SK-N-SH (cell line): Measurements from ENCODE around the gene INPP5E. TPM values are rescaled to one million over a fixed set of nuclear protein-coding genes. Genes with fewer than 3 reads are reported as not detected.

Experiments used
- CTCF ChIA-PET: fragments of 300-600, 350-600 bp; formaldehyde crosslinking; extraction: SDS; loops from one replicate; lab custom pipeline; 2021; lab: Yijun Ruan, JAX
- POLR2A ChIA-PET: fragments of 350-600 bp; sonication (Branson Sonifier 250); formaldehyde crosslinking; extraction: SDS; loops from one replicate; lab custom pipeline; 2020; ENCODE audit warnings: antibody characterized with exemption, inconsistent platforms; lab: Yijun Ruan, JAX
- DNase-seq: peaks from one replicate; pipeline ENCODE4 v3.0.0; 2012
- H2AFZ ChIP-seq: fragments of 200-600 bp; sonication (generic); 2 replicates; pipeline ENCODE4 v1.8.1; 2016; ENCODE audit warnings: antibody characterized with exemption, mild to moderate bottlenecking, low read depth
- H3F3A ChIP-seq: fragments of 200-600 bp; sonication (generic); replicated peaks from 2 replicates; pipeline ENCODE3; 2016; ENCODE audit warnings: antibody characterized with exemption, mild to moderate bottlenecking; ENCODE audit not compliant: insufficient read depth
- H3K27ac ChIP-seq, 2 experiments: fragments of 200-500 bp in 1 of 2; fragments of 200-600 bp in 1 of 2; sonication (Bioruptor generic) in 1 of 2; sonication (generic), shearing (Covaris generic) in 1 of 2; 2 replicates each; pipeline versions ENCODE4 v1.5.1 to v1.6.1; 2014 to 2016; ENCODE audit warnings: low read depth in 2 of 2, inconsistent platforms in 1 of 2, low read length in 1 of 2, mild to moderate bottlenecking in 1 of 2, mixed read lengths in 1 of 2
- H3K27me3 ChIP-seq: fragments of 200-600 bp; sonication (generic), shearing (Covaris generic); 2 replicates; pipeline ENCODE4 v1.6.1; 2016; ENCODE audit warnings: mixed run types; ENCODE audit not compliant: insufficient read depth
- H3K36me3 ChIP-seq, 2 experiments: fragments of 200-500 bp in 1 of 2; fragments of 200-600 bp in 1 of 2; sonication (Bioruptor generic) in 1 of 2; sonication (generic) in 1 of 2; replicated peaks in 1 of 2; 2 replicates each; pipeline versions ENCODE3 to v1.5.1; 2014 to 2016; ENCODE audit warnings: low read length in 1 of 2, mild to moderate bottlenecking in 1 of 2; ENCODE audit not compliant: insufficient read depth in 2 of 2, control insufficient read depth in 1 of 2
- H3K4me1 ChIP-seq, 2 experiments: fragments of 200-500 bp in 1 of 2; fragments of 200-600 bp in 1 of 2; sonication (Bioruptor generic) in 1 of 2; sonication (generic), shearing (Covaris generic) in 1 of 2; 2 replicates each; pipeline versions ENCODE4 v1.5.1 to v1.6.1; 2014 to 2016; ENCODE audit warnings: low read depth in 1 of 2, low read length in 1 of 2, mixed run types in 1 of 2; ENCODE audit not compliant: insufficient read depth in 2 of 2, control insufficient read depth in 1 of 2
- H3K4me2 ChIP-seq: fragments of 200-600 bp; sonication (generic), shearing (Covaris generic); 2 replicates; pipeline ENCODE4 v1.6.1; 2017; ENCODE audit warnings: mixed run types
- H3K4me3 ChIP-seq, 2 experiments: fragments of 200-500 bp in 1 of 2; fragments of 200-600 bp in 1 of 2; sonication (Bioruptor generic) in 1 of 2; sonication (generic), shearing (Covaris generic) in 1 of 2; 2 replicates each; pipeline versions ENCODE4 v1.5.1 to v1.8.1; 2014 to 2016; ENCODE audit warnings: low read depth in 2 of 2, inconsistent platforms in 1 of 2, low read length in 1 of 2, mild to moderate bottlenecking in 1 of 2, mixed read lengths in 1 of 2, moderate library complexity in 1 of 2
- H3K79me2 ChIP-seq: fragments of 200-600 bp; sonication (generic); 2 replicates; pipeline ENCODE4 v1.8.1; 2017; ENCODE audit warnings: mild to moderate bottlenecking; ENCODE audit not compliant: insufficient read depth
- H3K9ac ChIP-seq: fragments of 200-600 bp; sonication (generic); 2 replicates; pipeline ENCODE4 v1.6.1; 2017; ENCODE audit warnings: mixed run types
- H3K9me2 ChIP-seq: fragments of 200-600 bp; sonication (generic); 2 replicates; pipeline ENCODE4 v1.6.1; 2017; ENCODE audit warnings: mixed run types
- H3K9me3 ChIP-seq: fragments of 200-600 bp; sonication (generic); 2 replicates; pipeline ENCODE4 v1.6.1; 2017; ENCODE audit warnings: mixed run types, mild to moderate bottlenecking, moderate library complexity
- H4K20me1 ChIP-seq: fragments of 200-600 bp; sonication (generic); 2 replicates; pipeline ENCODE4 v1.6.1; 2017; ENCODE audit warnings: mild to moderate bottlenecking, mixed run types; ENCODE audit not compliant: insufficient read depth
- CTCF ChIP-seq: fragments of 200-600 bp; sonication (generic); IDR thresholded peaks from 2 replicates; pipeline ENCODE4 v1.6.1; 2017; ENCODE audit warnings: antibody characterized with exemption, mild to moderate bottlenecking, moderate library complexity
- FOSL2 ChIP-seq: IDR thresholded peaks from 2 replicates; pipeline ENCODE4 v1.4.0; 2012; ENCODE audit warnings: low read depth, mild to moderate bottlenecking, moderate library complexity, borderline replicate concordance
- FOXM1 ChIP-seq: IDR thresholded peaks from 2 replicates; pipeline ENCODE4 v1.4.0; 2012; ENCODE audit warnings: low read depth, mild to moderate bottlenecking
- GABPA ChIP-seq: IDR thresholded peaks from 2 replicates; pipeline ENCODE4 v1.4.0; 2012; ENCODE audit warnings: low read depth, mild to moderate bottlenecking
- MAX ChIP-seq: IDR thresholded peaks from 2 replicates; pipeline ENCODE4 v1.4.0; 2012; ENCODE audit warnings: low read depth
- MEF2A ChIP-seq: IDR thresholded peaks from 2 replicates; pipeline ENCODE4 v1.4.0; 2012; ENCODE audit warnings: low read depth, borderline replicate concordance
- NFIC ChIP-seq: IDR thresholded peaks from 2 replicates; pipeline ENCODE4 v1.4.0; 2012; ENCODE audit warnings: borderline replicate concordance
- NRF1 ChIP-seq: IDR thresholded peaks from 2 replicates; pipeline ENCODE4 v1.6.1; 2012; ENCODE audit warnings: low read depth, mild to moderate bottlenecking, low read length
- RAD21 ChIP-seq: IDR thresholded peaks from 2 replicates; pipeline ENCODE4 v1.6.1; 2012; ENCODE audit warnings: mild to moderate bottlenecking, low read length
- REST ChIP-seq: IDR thresholded peaks from 2 replicates; pipeline ENCODE4 v1.6.1; 2012; ENCODE audit warnings: mild to moderate bottlenecking, low read depth, low read length, moderate library complexity
- TEAD4 ChIP-seq: IDR thresholded peaks from 2 replicates; pipeline ENCODE4 v1.4.0; 2012; ENCODE audit warnings: mild to moderate bottlenecking, borderline replicate concordance; ENCODE audit not compliant: insufficient read depth
- USF2 ChIP-seq: fragments of 150-350 bp; IDR thresholded peaks from 2 replicates; pipeline ENCODE4 v1.6.1; 2017; ENCODE audit warnings: antibody characterized with exemption, low read length, low read depth, borderline replicate concordance
- WGBS: methylation state at CpG from one replicate; pipeline ENCODE4 v1.1.6; 2017; ENCODE audit warnings: low lambda C conversion rate; 5-methylcytosine and 5-hydroxymethylcytosine counted together
- polyA plus RNA-seq, 3 experiments: library from polyadenylated mRNA; depleted of rRNA; stranded (reverse); fragments of >200 nt; gene quantifications; 2 replicates each; pipeline ENCODE4 v1.2.3, GENCODE V29; 2012

The INPP5E gene
- polyA plus RNA-seq, 1 of the 3 experiments (the other 2 are of a cell fraction): 12.8 TPM

GRCh38 chr9:136434580-136435169 is 5.0 kb downstream of the INPP5E start:
- DNase-seq: no peak
- Histone ChIP-seq H3K79me2 (peaks cover 65% of the 10 kb centered on the region), H2AFZ (no peak overlapping the region), H4K20me1 (peaks cover 55% of the 10 kb centered on the region), H3K27me3 (no peaks in the 10 kb centered on the region), H3K27ac (no peak overlapping the region), H3K36me3 (peaks cover 0 to 37% of the 10 kb centered on the region in 2 experiments), H3K9me2 (no peaks in the 10 kb centered on the region), H3K9me3 (no peaks in the 10 kb centered on the region), H3F3A (no peaks in the 10 kb centered on the region), H3K4me2 (no peak overlapping the region), H3K4me1 (peaks cover 0 to 17% of the 10 kb centered on the region in 2 experiments; a peak in 1 of 4 replicates), H3K9ac (no peak overlapping the region), H3K4me3 (no peak overlapping the region)
- WGBS: 86% methylated on average over 11 of the region's 17 CpGs
- CTCF ChIA-PET: interaction anchor here (1.2 kb wide), 1 partner anchor 71 kb away, joined by 3 read pairs; the partner anchor contains the start of gene DNLZ
- TF ChIP-seq NFIC: no peak
- no peak for TF ChIP-seq USF2
- TF ChIP-seq CTCF: no peak
- no peak for TF ChIP-seq FOXM1
- no peak for TF ChIP-seq REST
- TF ChIP-seq FOSL2: no peak
- TF ChIP-seq MAX: no peak
- TF ChIP-seq MEF2A: no peak
- TF ChIP-seq TEAD4: no peak
- TF ChIP-seq NRF1: no peak
- TF ChIP-seq RAD21: no peak
- no peak for TF ChIP-seq GABPA
- POLR2A ChIA-PET: interaction anchor here (1.0 to 1.8 kb wide), 2 partner anchors 9 to 19 kb away, joined by 3 to 5 read pairs; no protein-coding TSS in a partner anchor
